Brain microvascular endothelial cell (primary cell): ENCODE data around the gene CCDC167.

Experiments used
- DNase-seq: peaks from one replicate; pipeline ENCODE4 v3.0.0-alpha.2; 2020
- H3K27ac ChIP-seq: fragments of 250-450 bp; sonication (Bioruptor Pico); 2 replicates; pipeline ENCODE4 v1.5.1; 2020; ENCODE audit warnings: mild to moderate bottlenecking, moderate library complexity
- H3K27me3 ChIP-seq: fragments of 250-450 bp; sonication (Bioruptor Pico); replicated peaks from 2 replicates; pipeline ENCODE4 v1.5.1; 2020; ENCODE audit warnings: mild to moderate bottlenecking
- H3K36me3 ChIP-seq: fragments of 250-450 bp; sonication (Bioruptor Pico); replicated peaks from 2 replicates; pipeline ENCODE4 v1.5.1; 2020; ENCODE audit warnings: mild to moderate bottlenecking
- H3K4me3 ChIP-seq: 2 replicates; pipeline ENCODE4 v1.5.1; 2011; ENCODE audit warnings: low read depth, mild to moderate bottlenecking, control low read depth, low read length, moderate library complexity
- CTCF ChIP-seq: IDR thresholded peaks from 2 replicates; pipeline ENCODE4 v1.5.1; 2011; ENCODE audit warnings: low read depth, mild to moderate bottlenecking, moderate library complexity, low read length, control low read depth, inconsistent platforms; ENCODE audit errors: missing control alignments
- in situ Hi-C: cut with HindIII; loops from 2 replicates; pipeline ENCODE4 v1.10.0; 2017; ENCODE audit warnings: low sequenced_read_pairs, low pct_ligation_motif_present

Gene CCDC167

DNA sequence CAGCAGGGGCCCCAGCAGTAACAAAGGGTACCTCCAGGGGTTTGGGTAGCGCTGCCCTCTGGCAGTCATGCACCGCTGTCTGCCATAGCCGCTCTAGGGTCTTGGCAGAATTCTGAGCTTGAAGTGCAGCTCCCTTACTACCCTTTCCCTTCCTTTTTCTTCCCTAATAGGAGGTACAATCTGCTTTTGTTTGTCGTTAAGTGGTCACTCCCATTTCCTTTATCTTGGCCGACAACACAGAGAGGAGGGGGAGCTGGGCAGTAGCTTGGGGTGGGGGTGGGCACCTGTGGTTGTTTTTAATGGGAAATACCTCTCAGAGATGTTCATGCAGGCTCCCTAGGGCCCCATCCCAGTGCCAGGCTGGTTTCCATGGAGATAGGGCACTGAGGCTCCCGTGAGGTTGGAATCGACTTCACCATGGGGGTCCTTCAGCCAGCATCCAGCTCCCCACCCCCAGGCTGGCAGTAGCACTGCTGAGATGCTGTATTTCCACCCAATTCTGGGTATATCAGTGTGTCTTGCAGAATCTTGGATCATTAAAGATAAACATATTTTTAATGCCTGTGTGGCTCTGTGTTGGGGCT is 18.6 kb downstream of the CCDC167 start:
- no peak overlapping the region for H3K27ac ChIP-seq
- no peak for TF ChIP-seq CTCF
- no peak overlapping the region for H3K4me3 ChIP-seq
- in situ Hi-C loops: no loop called here
- DNase-seq: no peak
- H3K36me3 ChIP-seq: peaks cover 29% of the 10 kb centered on the region
- no peaks in the 10 kb centered on the region for H3K27me3 ChIP-seq

DNA sequence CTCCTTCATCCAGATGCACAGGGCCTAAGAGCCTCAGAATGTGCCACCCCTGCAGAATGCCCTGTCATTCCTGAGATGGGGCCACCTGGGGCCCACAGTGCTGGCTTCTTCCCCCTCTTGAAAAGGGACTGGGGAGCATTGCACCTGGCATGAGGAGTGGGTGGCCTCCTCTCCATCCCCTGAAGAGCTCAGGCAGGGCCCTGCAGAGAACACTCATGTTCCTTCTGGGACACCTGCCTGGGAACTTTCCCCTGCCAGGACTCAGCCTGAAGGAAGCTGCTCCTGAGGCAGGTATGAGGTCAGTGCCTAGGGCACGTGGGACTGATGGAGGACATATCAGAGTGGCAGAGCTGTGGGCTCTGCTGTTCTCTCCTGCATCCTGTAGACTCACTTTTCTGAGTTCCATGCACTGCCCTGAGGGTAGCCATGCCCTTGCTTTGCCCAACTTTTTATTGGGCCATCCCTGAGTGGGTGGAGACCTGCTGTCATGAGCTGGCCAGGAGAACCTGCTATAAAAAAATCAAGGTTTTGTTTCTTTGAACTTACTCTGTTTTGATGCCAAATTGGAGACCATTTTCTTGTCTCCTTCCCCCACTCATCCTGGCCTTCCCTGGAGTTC is 19.5 kb downstream of the CCDC167 start:
- in situ Hi-C loops: no loop called here
- Histone ChIP-seq H3K27me3 (no peaks in the 10 kb centered on the region), H3K36me3 (peaks cover 31% of the 10 kb centered on the region), H3K27ac (no peak overlapping the region), H3K4me3 (no peak overlapping the region)
- DNase-seq: no peak
- TF ChIP-seq CTCF: no peak

DNA sequence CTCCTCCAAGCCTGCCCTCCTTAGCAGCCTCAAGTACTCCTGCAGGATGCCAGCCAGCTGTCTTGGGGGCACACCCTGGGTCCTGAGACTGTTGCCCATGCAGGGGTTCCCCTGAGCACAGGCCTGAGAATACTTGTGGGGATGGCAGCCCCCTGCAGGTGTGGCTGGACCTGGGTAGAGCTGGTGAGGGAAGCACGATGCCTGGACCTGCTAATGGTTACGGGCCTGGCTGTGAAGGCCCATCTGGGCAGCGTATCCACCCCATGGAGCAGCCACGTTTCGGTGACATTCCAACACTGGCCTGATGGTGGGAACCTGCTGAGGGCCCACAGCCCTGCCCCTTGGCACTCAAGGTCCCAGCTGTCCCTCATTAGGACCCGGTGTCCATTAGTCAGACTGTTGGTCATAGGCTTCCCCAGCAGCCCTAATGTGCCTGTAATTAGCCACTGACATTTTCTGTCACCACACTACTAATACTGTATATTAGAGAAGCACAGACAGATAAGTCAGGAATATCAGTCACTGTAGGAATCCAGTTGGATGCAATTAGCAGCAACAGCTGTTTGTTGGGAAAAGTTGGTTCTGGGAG is 20.3 kb downstream of the CCDC167 start:
- no peak for DNase-seq
- Histone ChIP-seq H3K27ac (no peak overlapping the region), H3K4me3 (no peak overlapping the region), H3K36me3 (peaks cover 33% of the 10 kb centered on the region), H3K27me3 (no peaks in the 10 kb centered on the region)
- in situ Hi-C loops: no loop called here
- no peak for TF ChIP-seq CTCF

DNA sequence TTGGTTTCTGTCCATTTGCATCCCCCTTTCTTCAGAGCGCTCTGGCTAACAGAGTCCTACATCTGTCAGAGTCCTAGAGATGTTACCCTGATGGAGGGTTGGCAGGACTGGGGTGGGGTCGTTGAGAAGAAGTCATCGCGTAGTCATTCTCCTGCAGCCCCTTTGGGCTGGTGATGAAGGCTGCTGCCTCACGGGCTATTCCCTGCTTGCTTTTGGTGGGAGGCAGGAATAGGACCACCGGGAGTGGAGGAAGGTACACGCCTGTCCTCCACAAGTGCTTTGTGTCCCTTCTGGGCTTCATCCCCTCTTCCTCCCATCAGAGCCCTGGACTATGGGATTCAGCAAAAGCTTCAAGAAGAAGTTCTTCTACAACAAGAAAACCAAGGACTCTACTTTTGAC is 20.9 kb downstream of the CCDC167 start:
- H3K4me3 ChIP-seq: no peak overlapping the region
- H3K27me3 ChIP-seq: no peaks in the 10 kb centered on the region
- H3K36me3 ChIP-seq: peaks cover 33% of the 10 kb centered on the region
- no peak for TF ChIP-seq CTCF
- no peak for DNase-seq
- in situ Hi-C loops: no loop called here
- no peak overlapping the region for H3K27ac ChIP-seq

GRCh38 chr6:37477656-37478435 is 21.8 kb downstream of the CCDC167 start:
- DNase-seq: no peak
- Histone ChIP-seq H3K27me3 (no peaks in the 10 kb centered on the region), H3K4me3 (no peak overlapping the region), H3K27ac (no peak overlapping the region), H3K36me3 (peaks cover 28% of the 10 kb centered on the region)
- in situ Hi-C loops: no loop called here
- TF ChIP-seq CTCF: no peak
